B cell (primary cell): ENCODE measurements around the gene SAP130.

Source experiments
- EZH2 ChIP-seq: IDR thresholded peaks from 2 replicates; pipeline ENCODE4 v1.6.1; 2012; ENCODE audit warnings: borderline replicate concordance, low read depth, mild to moderate bottlenecking, moderate library complexity, low read length; ENCODE audit not compliant: insufficient read depth, poor library complexity, severe bottlenecking
- TF ChIP-seq, protein P1 (sequence below): fragments of 200-600 bp; IDR thresholded peaks from one replicate; pipeline ENCODE4 v1.8.0; 2022; ENCODE audit warnings: antibody characterized with exemption, mild to moderate bottlenecking

DNA sequence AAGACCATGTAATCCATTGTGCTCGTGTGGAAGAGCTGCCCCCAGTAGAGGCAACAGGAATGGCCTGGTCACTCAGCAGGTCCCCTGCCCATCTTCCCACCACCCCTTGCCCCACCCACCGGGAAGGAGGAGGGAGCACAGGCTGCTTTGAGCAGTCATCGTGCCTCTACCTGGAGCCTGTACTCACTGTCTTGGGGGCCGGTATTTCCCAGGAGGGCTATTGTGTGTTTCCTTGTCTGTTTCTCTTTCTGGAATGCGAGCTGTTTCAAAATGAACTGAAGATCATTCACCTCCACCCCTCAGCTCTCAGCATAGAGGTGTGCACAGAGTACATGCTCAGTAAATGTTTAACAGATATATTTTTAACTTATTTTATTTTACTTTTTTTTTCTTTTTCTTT lies 134.4 kb downstream of the SAP130 start:
- TF ChIP-seq, protein P1, sequence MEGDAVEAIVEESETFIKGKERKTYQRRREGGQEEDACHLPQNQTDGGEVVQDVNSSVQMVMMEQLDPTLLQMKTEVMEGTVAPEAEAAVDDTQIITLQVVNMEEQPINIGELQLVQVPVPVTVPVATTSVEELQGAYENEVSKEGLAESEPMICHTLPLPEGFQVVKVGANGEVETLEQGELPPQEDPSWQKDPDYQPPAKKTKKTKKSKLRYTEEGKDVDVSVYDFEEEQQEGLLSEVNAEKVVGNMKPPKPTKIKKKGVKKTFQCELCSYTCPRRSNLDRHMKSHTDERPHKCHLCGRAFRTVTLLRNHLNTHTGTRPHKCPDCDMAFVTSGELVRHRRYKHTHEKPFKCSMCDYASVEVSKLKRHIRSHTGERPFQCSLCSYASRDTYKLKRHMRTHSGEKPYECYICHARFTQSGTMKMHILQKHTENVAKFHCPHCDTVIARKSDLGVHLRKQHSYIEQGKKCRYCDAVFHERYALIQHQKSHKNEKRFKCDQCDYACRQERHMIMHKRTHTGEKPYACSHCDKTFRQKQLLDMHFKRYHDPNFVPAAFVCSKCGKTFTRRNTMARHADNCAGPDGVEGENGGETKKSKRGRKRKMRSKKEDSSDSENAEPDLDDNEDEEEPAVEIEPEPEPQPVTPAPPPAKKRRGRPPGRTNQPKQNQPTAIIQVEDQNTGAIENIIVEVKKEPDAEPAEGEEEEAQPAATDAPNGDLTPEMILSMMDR, result no peak
- no peak for TF ChIP-seq EZH2
